Esophagus squamous epithelium (tissue), 4 donors: Measurements from ENCODE around the gene CAMKMT.

Source experiments
- CTCF ChIP-seq, 6 experiments: fragments of 450-650 bp in 4 of 6; fragments of 200-600 bp in 2 of 6; sonication (generic) in 2 of 6; IDR thresholded peaks; one replicate each; pipeline ENCODE4 v1.5.1; 2016 to 2019; ENCODE audit warnings: antibody characterized with exemption in 6 of 6, mild to moderate bottlenecking in 4 of 6, moderate library complexity in 4 of 6
- POLR2A ChIP-seq, 4 donors: fragments of 450-650 bp; IDR thresholded peaks; one replicate each; pipeline ENCODE4 v1.6.1; 2017; ENCODE audit warnings: antibody characterized with exemption in 4 of 4, mild to moderate bottlenecking in 4 of 4, moderate library complexity in 3 of 4

- TF ChIP-seq CTCF (IDR thresholded peaks at IDR 0.05) (no peak), POLR2A (IDR thresholded peaks at IDR 0.05) (no peak)
Measured at GRCh38 chr2:44682459-44682858, 320.7 kb downstream of the CAMKMT start.
